ENCODE measurements around the gene HHLA2.

The HHLA2 gene

GRCh38 chr3:108401836-108402235 is 105.5 kb downstream of the HHLA2 start:
- no peak overlapping the region for H3K4me3 ChIP-seq (replicated peaks; ENCODE audit: low read depth, low read length)
- no peak for DNase-seq (ENCODE audit: low read depth)
- TF ChIP-seq CTCF (IDR thresholded peaks at IDR 0.05; ENCODE audit: low read length, missing control alignments) = no peak

GRCh38 chr3:108403198-108403597 is 106.8 kb downstream of the HHLA2 start:
- no peak overlapping the region for H3K4me3 ChIP-seq (replicated peaks; ENCODE audit: low read depth, low read length)
- TF ChIP-seq CTCF (IDR thresholded peaks at IDR 0.05; ENCODE audit: low read length, missing control alignments) = no peak

GRCh38 chr3:108403686-108404345 is 107.5 kb downstream of the HHLA2 start:
- DNase-seq (ENCODE audit: low read depth) = no peak
- H3K4me3 ChIP-seq (replicated peaks; ENCODE audit: low read depth, low read length) = no peak overlapping the region
- no peak for TF ChIP-seq CTCF (IDR thresholded peaks at IDR 0.05; ENCODE audit: low read length, missing control alignments)

More at GRCh38 chr3:108403198-108403597, 106.8 kb downstream of the HHLA2 start:
- DNase-seq (ENCODE audit: low read depth) = no peak

- DNase-seq (ENCODE audit: low read depth) = no peak
These were observed 108.0 kb downstream of the HHLA2 start for GRCh38 chr3:108404368-108404767.

GRCh38 chr3:108406063-108406660 is 109.8 kb downstream of the HHLA2 start:
- DNase-seq (ENCODE audit: low read depth) = peak; percentile 22
- H3K4me3 ChIP-seq (replicated peaks; ENCODE audit: low read depth, low read length) = no peak overlapping the region
- no peak for TF ChIP-seq CTCF (IDR thresholded peaks at IDR 0.05; ENCODE audit: low read length, missing control alignments)

More at GRCh38 chr3:108404368-108404767, 108.0 kb downstream of the HHLA2 start:
- no peak for TF ChIP-seq CTCF (IDR thresholded peaks at IDR 0.05; ENCODE audit: low read length, missing control alignments)
- no peak overlapping the region for H3K4me3 ChIP-seq (replicated peaks; ENCODE audit: low read depth, low read length)

- no peak overlapping the region for H3K4me3 ChIP-seq (replicated peaks; ENCODE audit: low read depth, low read length)
- DNase-seq (ENCODE audit: low read depth) = peak; percentile 77
- TF ChIP-seq CTCF (IDR thresholded peaks at IDR 0.05; ENCODE audit: low read length, missing control alignments) = peak; percentile 61
These were observed 110.4 kb downstream of the HHLA2 start for GRCh38 chr3:108406661-108407206.
